H9 (cell line): Measurements from ENCODE around the gene TGFBI. TPM values are rescaled to one million over a fixed set of nuclear protein-coding genes. Genes with fewer than 3 reads are reported as not detected.

Source experiments
- DNase-seq: peaks from one replicate; pipeline ENCODE4 v3.0.0-alpha.2; 2017
- H2AFZ ChIP-seq: one replicate; pipeline ENCODE4 v1.6.1; 2013; ENCODE audit warnings: mild to moderate bottlenecking, low read length, control low read depth, moderate library complexity
- H2AK5ac ChIP-seq: 2 replicates; pipeline ENCODE4 v1.6.1; 2013; ENCODE audit warnings: low read length, control low read depth, mixed read lengths; ENCODE audit not compliant: insufficient read length
- H2BK120ac ChIP-seq: one replicate; pipeline ENCODE4 v1.6.1; 2013; ENCODE audit warnings: low read depth, mild to moderate bottlenecking, low read length, control low read depth, inconsistent platforms; ENCODE audit not compliant: poor library complexity, severe bottlenecking
- H2BK12ac ChIP-seq: 2 replicates; pipeline ENCODE4 v1.6.1; 2013; ENCODE audit warnings: low read length, control low read depth, mixed read lengths, low read depth; ENCODE audit not compliant: insufficient read length
- H2BK15ac ChIP-seq: 2 replicates; pipeline ENCODE4 v1.6.1; 2013; ENCODE audit warnings: low read depth, low read length, control low read depth
- H2BK20ac ChIP-seq: one replicate; pipeline ENCODE4 v1.6.1; 2013; ENCODE audit warnings: low read depth, mild to moderate bottlenecking, low read length, control low read depth, inconsistent platforms; ENCODE audit not compliant: poor library complexity, severe bottlenecking
- H2BK5ac ChIP-seq: 2 replicates; pipeline ENCODE4 v1.6.1; 2013; ENCODE audit warnings: low read length, control low read depth, mixed read lengths; ENCODE audit not compliant: insufficient read length
- H3K14ac ChIP-seq: 2 replicates; pipeline ENCODE4 v1.6.1; 2013; ENCODE audit warnings: low read length, control low read depth; ENCODE audit not compliant: insufficient read depth
- H3K18ac ChIP-seq: 2 replicates; pipeline ENCODE4 v1.6.1; 2013; ENCODE audit warnings: low read depth, mild to moderate bottlenecking, mixed read lengths, low read length, control low read depth; ENCODE audit not compliant: insufficient read length
- H3K23ac ChIP-seq: 2 replicates; pipeline ENCODE4 v1.6.1; 2013; ENCODE audit warnings: low read length, control low read depth, mixed read lengths, low read depth; ENCODE audit not compliant: insufficient read length
- H3K23me2 ChIP-seq: 2 replicates; pipeline ENCODE4 v1.6.1; 2013; ENCODE audit warnings: low read depth, mild to moderate bottlenecking, mixed read lengths, low read length, control low read depth; ENCODE audit not compliant: insufficient read length, poor library complexity, severe bottlenecking
- H3K27ac ChIP-seq: 2 replicates; pipeline ENCODE4 v1.5.1; 2013; ENCODE audit warnings: low read length, control low read depth, mixed read lengths, low read depth; ENCODE audit not compliant: insufficient read length
- H3K27me3 ChIP-seq: 2 replicates; pipeline ENCODE4 v1.6.1; 2013; ENCODE audit warnings: low read length, control low read depth, inconsistent platforms; ENCODE audit not compliant: insufficient read depth
- H3K4ac ChIP-seq: 2 replicates; pipeline ENCODE4 v1.6.1; 2013; ENCODE audit warnings: low read depth, mild to moderate bottlenecking, control low read depth, inconsistent platforms, low read length, moderate library complexity
- H3K4me1 ChIP-seq: 2 replicates; pipeline ENCODE4 v1.6.1; 2013; ENCODE audit warnings: low read length, control low read depth, inconsistent platforms; ENCODE audit not compliant: insufficient read depth
- H3K4me2 ChIP-seq: 2 replicates; pipeline ENCODE4 v1.6.1; 2013; ENCODE audit warnings: low read length, control low read depth, mixed read lengths; ENCODE audit not compliant: insufficient read length, insufficient read depth
- H3K56ac ChIP-seq: 2 replicates; pipeline ENCODE4 v1.6.1; 2013; ENCODE audit warnings: low read depth, mild to moderate bottlenecking, mixed read lengths, low read length, control low read depth; ENCODE audit not compliant: insufficient read length
- H3K79me1 ChIP-seq: 2 replicates; pipeline ENCODE4 v1.6.1; 2013; ENCODE audit warnings: low read depth, mild to moderate bottlenecking, moderate library complexity, low read length, control low read depth, inconsistent platforms; ENCODE audit not compliant: insufficient read depth, poor library complexity, severe bottlenecking
- H3K79me2 ChIP-seq: 2 replicates; pipeline ENCODE4 v1.6.1; 2013; ENCODE audit warnings: low read length, control low read depth, inconsistent platforms; ENCODE audit not compliant: insufficient read depth
- H3K9ac ChIP-seq: 2 replicates; pipeline ENCODE4 v1.6.1; 2013; ENCODE audit warnings: low read length, control low read depth, mixed read lengths; ENCODE audit not compliant: insufficient read length; ENCODE audit errors: extremely low read depth
- H3K9me3 ChIP-seq: one replicate; pipeline ENCODE4 v1.6.1; 2013; ENCODE audit warnings: low read depth, low read length, inconsistent platforms; ENCODE audit not compliant: control insufficient read depth
- H3T11ph ChIP-seq: one replicate; pipeline ENCODE4 v1.6.1; 2013; ENCODE audit warnings: mild to moderate bottlenecking, low read length, control low read depth, inconsistent platforms
- H4K20me1 ChIP-seq: one replicate; pipeline ENCODE4 v1.6.1; 2013; ENCODE audit not compliant: control insufficient read depth, insufficient read length, insufficient read depth
- H4K5ac ChIP-seq: 2 replicates; pipeline ENCODE4 v1.6.1; 2013; ENCODE audit warnings: low read depth, mild to moderate bottlenecking, mixed read lengths, low read length, control low read depth; ENCODE audit not compliant: insufficient read length
- H4K8ac ChIP-seq: replicated peaks from 2 replicates; pipeline ENCODE4 v1.6.1; 2013; ENCODE audit warnings: low read length, control low read depth, mixed read lengths, low read depth; ENCODE audit not compliant: insufficient read length
- H4K91ac ChIP-seq: 2 replicates; pipeline ENCODE4 v1.6.1; 2013; ENCODE audit warnings: low read depth, mild to moderate bottlenecking, moderate library complexity, mixed read lengths, low read length, control low read depth; ENCODE audit not compliant: insufficient read length
- H3K27ac Mint-ChIP-seq, 3 experiments: 2 replicates in 2 of 3; 3 replicates in 1 of 3; pipeline ENCODE4 v1.8.0; 2020 to 2021; ENCODE audit warnings: mixed read lengths in 3 of 3, mild to moderate bottlenecking in 1 of 3, moderate library complexity in 1 of 3
- H3K27me3 Mint-ChIP-seq: 2 replicates; pipeline ENCODE4 v1.8.0; 2021; ENCODE audit warnings: low read depth, mild to moderate bottlenecking, moderate library complexity, mixed read lengths
- H3K36me3 Mint-ChIP-seq, 3 experiments: 2 replicates in 2 of 3; 3 replicates in 1 of 3; pipeline ENCODE4 v1.8.0; 2020 to 2021; ENCODE audit warnings: low read depth in 3 of 3, mixed read lengths in 3 of 3; ENCODE audit not compliant: insufficient read depth in 1 of 3
- H3K4me1 Mint-ChIP-seq, 2 experiments: 2 replicates each; pipeline ENCODE4 v1.8.0; 2020; ENCODE audit warnings: mixed read lengths in 2 of 2
- H3K4me3 Mint-ChIP-seq, 2 experiments: 2 replicates in 1 of 2; 3 replicates in 1 of 2; pipeline ENCODE4 v1.8.0; 2020 to 2021; ENCODE audit warnings: mild to moderate bottlenecking in 2 of 2, mixed read lengths in 2 of 2, moderate library complexity in 1 of 2
- H3K9me3 Mint-ChIP-seq, 2 experiments: 2 replicates in 1 of 2; 3 replicates in 1 of 2; pipeline ENCODE4 v1.8.0; 2020; ENCODE audit warnings: mild to moderate bottlenecking in 2 of 2, mixed read lengths in 2 of 2, moderate library complexity in 1 of 2
- CTCF ChIP-seq: fragments of 200-600 bp; sonication (generic); conservative IDR thresholded peaks from 3 replicates; pipeline ENCODE4 v1.8.0; 2021; ENCODE audit warnings: antibody characterized with exemption, mild to moderate bottlenecking
- WGBS: extraction: QIAGEN DNeasy Blood & Tissue Kit; methylation state at CpG from one replicate; pipeline ENCODE4 v1.1.7; 2013; ENCODE audit warnings: missing lambda C conversion rate, low lambda C conversion rate, mixed read lengths; ENCODE audit not compliant: insufficient read length; ENCODE audit errors: extremely low coverage; 5-methylcytosine and 5-hydroxymethylcytosine counted together
- total RNA-seq: library from RNA; stranded (reverse); gene quantifications from 2 replicates; pipeline ENCODE4 v1.2.1, GENCODE V29; 2021

The TGFBI gene
- total RNA-seq, 1 experiment from 2014 or later = 4.7 TPM

- peaks cover 4% of the 10 kb centered on the region; the same call in 1 of the 2 replicates for H3K27me3 Mint-ChIP-seq
- Histone ChIP-seq H3K9me3 (no peaks in the 10 kb centered on the region), H3K27ac (no peak overlapping the region), H4K8ac (no peak overlapping the region), H4K5ac (no peak overlapping the region), H3K79me1 (no peaks in the 10 kb centered on the region), H2AFZ (no peak overlapping the region), H3T11ph (no peak overlapping the region), H3K14ac (no peak overlapping the region), H4K91ac (no peak overlapping the region), H2BK5ac (no peak overlapping the region), H2BK120ac (no peak overlapping the region), H3K4me2 (no peak overlapping the region), H2BK12ac (no peak overlapping the region), H2BK15ac (no peak overlapping the region), H2BK20ac (no peak overlapping the region), H3K79me2 (no peaks in the 10 kb centered on the region), H3K23ac (no peak overlapping the region), H3K56ac (no peak overlapping the region), H3K23me2 (no peaks in the 10 kb centered on the region), H3K4me1 (no peaks in the 10 kb centered on the region), H2AK5ac (no peak overlapping the region), H3K4ac (no peak overlapping the region), H4K20me1 (no peaks in the 10 kb centered on the region), H3K27me3 (no peaks in the 10 kb centered on the region), H3K9ac (no peak overlapping the region), H3K18ac (no peak overlapping the region)
- H3K4me3 Mint-ChIP-seq = no peak overlapping the region; a peak in 1 of 5 replicates
- peaks cover 0 to 5% of the 10 kb centered on the region in 2 experiments; a peak in 3 of 5 replicates for H3K9me3 Mint-ChIP-seq
- no peaks in the 10 kb centered on the region for H3K4me1 Mint-ChIP-seq
- no peaks in the 10 kb centered on the region for H3K36me3 Mint-ChIP-seq
- no peak for TF ChIP-seq CTCF
- no peak for DNase-seq
- no peak overlapping the region for H3K27ac Mint-ChIP-seq
- WGBS = no CpG with 5 or more reads among the region's 2 CpGs
These were observed 36.8 kb downstream of the TGFBI start for GRCh38 chr5:136065588-136065987.
